Glutamatergic neuron (in vitro differentiated cells): ENCODE measurements around the gene SCMH1. TPM values are rescaled to one million over a fixed set of nuclear protein-coding genes. Genes with fewer than 3 reads are reported as not detected.

Experiments
- DNase-seq: peaks from one replicate; pipeline ENCODE4 v3.0.0; 2022
- H3K27ac Mint-ChIP-seq: one replicate; pipeline ENCODE4 v1.8.0; 2020; ENCODE audit warnings: mild to moderate bottlenecking, mixed read lengths, inconsistent platforms; ENCODE audit not compliant: unreplicated experiment
- H3K27me3 Mint-ChIP-seq: one replicate; pipeline ENCODE4 v1.8.0; 2020; ENCODE audit warnings: mild to moderate bottlenecking, moderate library complexity, mixed read lengths, inconsistent platforms; ENCODE audit not compliant: unreplicated experiment
- H3K36me3 Mint-ChIP-seq: one replicate; pipeline ENCODE4 v1.8.0; 2020; ENCODE audit warnings: mild to moderate bottlenecking, mixed read lengths, inconsistent platforms; ENCODE audit not compliant: unreplicated experiment
- H3K4me1 Mint-ChIP-seq: one replicate; pipeline ENCODE4 v1.8.0; 2020; ENCODE audit warnings: mild to moderate bottlenecking, low read depth, mixed read lengths, inconsistent platforms; ENCODE audit not compliant: unreplicated experiment
- H3K4me3 Mint-ChIP-seq: one replicate; pipeline ENCODE4 v1.8.0; 2020; ENCODE audit warnings: mild to moderate bottlenecking, mixed read lengths, inconsistent platforms; ENCODE audit not compliant: unreplicated experiment
- H3K9me3 Mint-ChIP-seq: one replicate; pipeline ENCODE4 v1.8.0; 2020; ENCODE audit warnings: mild to moderate bottlenecking, moderate library complexity, mixed read lengths, inconsistent platforms; ENCODE audit not compliant: unreplicated experiment
- CTCF ChIP-seq: fragments of 200-600 bp; sonication (generic); IDR thresholded peaks from one replicate; pipeline ENCODE4 v1.5.0; 2021; ENCODE audit not compliant: partially characterized antibody, unreplicated experiment
- total RNA-seq: library from RNA; stranded (reverse); fragmentation: NEBNext Ultra II Directional; extraction: Animal tissue kit (Norgen Biotek cat#: 25700); gene quantifications from one replicate; pipeline ENCODE4 v1.2.1, GENCODE V29; 2021; ENCODE audit not compliant: unreplicated experiment

The SCMH1 gene
- total RNA-seq, 1 donor from 2014 or later = 17.8 TPM

- peaks cover 6% of the 10 kb centered on the region for H3K9me3 Mint-ChIP-seq
- H3K4me3 Mint-ChIP-seq = no peak overlapping the region
- DNase-seq = no peak
- no peak overlapping the region for H3K27ac Mint-ChIP-seq
- H3K4me1 Mint-ChIP-seq = peaks cover 36% of the 10 kb centered on the region
- peaks cover 17% of the 10 kb centered on the region for H3K36me3 Mint-ChIP-seq
- TF ChIP-seq CTCF = no peak
- peaks cover 9% of the 10 kb centered on the region for H3K27me3 Mint-ChIP-seq
Observed at GRCh38 chr1:41285818-41286217, 43.7 kb upstream of the SCMH1 start.

DNA sequence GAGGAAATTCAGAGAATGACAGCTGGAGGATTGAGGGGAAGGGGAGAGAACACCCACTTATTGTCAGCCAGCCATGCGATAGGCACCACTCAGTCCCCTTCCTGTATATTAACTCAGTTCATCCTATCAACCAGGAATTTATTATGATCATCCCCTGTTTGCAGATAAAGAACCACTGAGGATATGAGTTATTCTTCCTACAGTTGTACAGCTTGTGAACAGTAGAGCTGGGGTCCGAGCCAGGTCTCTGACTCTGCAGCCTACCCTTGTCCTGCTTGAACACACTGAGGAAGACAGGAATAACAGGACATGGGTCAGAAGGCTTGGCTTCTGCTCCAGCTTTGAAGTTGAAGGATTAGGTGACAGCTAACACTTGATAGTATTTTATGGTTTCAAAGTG lies 42.0 kb upstream of the SCMH1 start:
- DNase-seq = no peak
- H3K27ac Mint-ChIP-seq = no peak overlapping the region
- TF ChIP-seq CTCF = no peak
- H3K27me3 Mint-ChIP-seq = peaks cover 3% of the 10 kb centered on the region
- peaks cover 3% of the 10 kb centered on the region for H3K9me3 Mint-ChIP-seq
- H3K4me1 Mint-ChIP-seq = peaks cover 22% of the 10 kb centered on the region
- no peak overlapping the region for H3K4me3 Mint-ChIP-seq
- H3K36me3 Mint-ChIP-seq = peaks cover 11% of the 10 kb centered on the region

GRCh38 chr1:41282679-41283317 lies 40.7 kb upstream of the SCMH1 start:
- Mint-ChIP-seq H3K27ac (no peak overlapping the region), H3K4me1 (peaks cover 23% of the 10 kb centered on the region), H3K36me3 (peaks cover 2% of the 10 kb centered on the region), H3K4me3 (no peak overlapping the region), H3K9me3 (peaks cover 3% of the 10 kb centered on the region), H3K27me3 (peaks cover 3% of the 10 kb centered on the region)
- peak; percentile 87 for TF ChIP-seq CTCF
- peak; percentile 75 for DNase-seq

DNA sequence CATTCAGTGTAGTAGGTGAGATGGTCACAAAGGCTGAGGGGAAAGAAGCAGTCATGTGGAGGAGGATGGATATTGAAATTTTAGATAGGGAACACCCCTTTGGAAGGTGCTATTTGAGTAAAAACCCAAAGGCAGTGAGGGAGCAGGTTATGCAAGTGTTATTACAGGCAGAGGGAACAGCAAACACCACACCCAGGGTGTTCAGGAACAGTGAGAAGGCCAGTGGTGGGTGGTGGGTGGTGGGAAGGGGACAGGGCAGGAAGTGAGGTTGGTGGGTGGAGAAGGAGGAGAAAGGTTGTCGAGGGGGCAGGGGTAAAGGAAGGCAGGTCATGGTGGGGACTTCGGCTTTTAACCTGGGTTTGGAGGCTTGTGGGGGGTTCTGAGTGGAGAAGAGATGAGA lies 39.2 kb upstream of the SCMH1 start:
- DNase-seq = no peak
- TF ChIP-seq CTCF = no peak
- H3K27ac Mint-ChIP-seq = no peak overlapping the region
- H3K27me3 Mint-ChIP-seq = peaks cover 3% of the 10 kb centered on the region
- no peaks in the 10 kb centered on the region for H3K36me3 Mint-ChIP-seq
- H3K4me1 Mint-ChIP-seq = peaks cover 19% of the 10 kb centered on the region
- no peak overlapping the region for H3K4me3 Mint-ChIP-seq
- peaks cover 2% of the 10 kb centered on the region for H3K9me3 Mint-ChIP-seq

- H3K36me3 Mint-ChIP-seq = no peaks in the 10 kb centered on the region
Observed at GRCh38 chr1:41280202-41281032, 38.3 kb upstream of the SCMH1 start.

More at GRCh38 chr1:41280202-41281032, 38.3 kb upstream of the SCMH1 start:
- no peak for TF ChIP-seq CTCF
- Mint-ChIP-seq H3K27me3 (peaks cover 1% of the 10 kb centered on the region), H3K27ac (no peak overlapping the region), H3K9me3 (peaks cover 2% of the 10 kb centered on the region), H3K4me1 (peaks cover 22% of the 10 kb centered on the region), H3K4me3 (no peak overlapping the region)
- no peak for DNase-seq
